Lower leg skin (tissue), 4 donors: ENCODE measurements around the gene VPS52. TPM values are rescaled to one million over a fixed set of nuclear protein-coding genes. Genes with fewer than 3 reads are reported as not detected.

Experiments
- DNase-seq, 2 donors: peaks; one replicate each; pipeline ENCODE4 v3.0.0-alpha.2; 2019; ENCODE audit warnings: low spot score in 2 of 2
- H3K4me3 ChIP-seq: fragments of 200-600 bp; sonication (generic); 2 replicates; pipeline ENCODE4 v1.5.1; 2017; ENCODE audit warnings: mild to moderate bottlenecking, low read depth; ENCODE audit not compliant: poor library complexity, severe bottlenecking
- POLR2A ChIP-seq, 2 donors: fragments of 450-650 bp; IDR thresholded peaks; one replicate each; pipeline ENCODE4 v1.6.1; 2016 to 2017; ENCODE audit warnings: antibody characterized with exemption in 2 of 2, mild to moderate bottlenecking in 1 of 2, moderate library complexity in 1 of 2
- WGBS, 2 donors: methylation state at CpG; one replicate each; pipeline ENCODE4 v1.1.5; 2018; 5-methylcytosine and 5-hydroxymethylcytosine counted together
- intact Hi-C: fragments of 100-400 bp; cut with DNase I; formaldehyde crosslinking; loops from one replicate; pipeline ENCODE4 v1.15.0; 2023; ENCODE audit warnings: low total_unique reads
- total RNA-seq, 4 donors: library from RNA; depleted of rRNA; stranded (reverse); fragments of >200 nt; gene quantifications; one replicate each; pipeline ENCODE4 v1.1.0, GENCODE V29; 2016
- TF ChIP-seq, protein P1 (sequence below), 3 donors: fragments of 450-650 bp; IDR thresholded peaks; one replicate each; pipeline ENCODE4 v1.5.1; 2016; ENCODE audit warnings: antibody characterized with exemption in 3 of 3, mild to moderate bottlenecking in 3 of 3, moderate library complexity in 2 of 3

Gene VPS52
- total RNA-seq, 4 donors from 2014 or later, result 33.3 to 51.0 (median 44.4) TPM

DNA sequence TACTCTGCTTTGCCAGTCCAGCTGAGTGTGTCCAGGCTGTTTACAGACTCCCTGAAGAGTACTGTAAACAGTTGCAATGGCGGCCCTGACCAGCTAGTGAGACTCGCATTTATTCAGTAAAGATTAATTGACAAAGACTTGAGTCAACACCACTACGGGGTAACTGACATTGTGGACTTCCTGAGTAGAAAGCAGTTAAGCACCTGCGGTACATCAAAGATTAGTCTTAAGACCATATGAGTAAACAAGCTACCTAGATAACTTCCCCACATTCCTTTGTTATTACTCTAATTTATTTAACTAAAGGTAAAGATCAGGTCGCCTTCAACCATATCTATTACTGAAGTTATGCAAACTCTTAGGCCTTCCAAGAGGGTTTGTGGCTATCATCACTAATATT, 12.6 kb downstream of the VPS52 start:
- WGBS, 2 donors, result 89 to 97% methylated on average over 5 of the region's 5 CpGs
- no peak overlapping the region for H3K4me3 ChIP-seq
- intact Hi-C loops, result no loop called here
- TF ChIP-seq POLR2A (IDR thresholded peaks at IDR 0.05), result no peak
- TF ChIP-seq, protein P1, sequence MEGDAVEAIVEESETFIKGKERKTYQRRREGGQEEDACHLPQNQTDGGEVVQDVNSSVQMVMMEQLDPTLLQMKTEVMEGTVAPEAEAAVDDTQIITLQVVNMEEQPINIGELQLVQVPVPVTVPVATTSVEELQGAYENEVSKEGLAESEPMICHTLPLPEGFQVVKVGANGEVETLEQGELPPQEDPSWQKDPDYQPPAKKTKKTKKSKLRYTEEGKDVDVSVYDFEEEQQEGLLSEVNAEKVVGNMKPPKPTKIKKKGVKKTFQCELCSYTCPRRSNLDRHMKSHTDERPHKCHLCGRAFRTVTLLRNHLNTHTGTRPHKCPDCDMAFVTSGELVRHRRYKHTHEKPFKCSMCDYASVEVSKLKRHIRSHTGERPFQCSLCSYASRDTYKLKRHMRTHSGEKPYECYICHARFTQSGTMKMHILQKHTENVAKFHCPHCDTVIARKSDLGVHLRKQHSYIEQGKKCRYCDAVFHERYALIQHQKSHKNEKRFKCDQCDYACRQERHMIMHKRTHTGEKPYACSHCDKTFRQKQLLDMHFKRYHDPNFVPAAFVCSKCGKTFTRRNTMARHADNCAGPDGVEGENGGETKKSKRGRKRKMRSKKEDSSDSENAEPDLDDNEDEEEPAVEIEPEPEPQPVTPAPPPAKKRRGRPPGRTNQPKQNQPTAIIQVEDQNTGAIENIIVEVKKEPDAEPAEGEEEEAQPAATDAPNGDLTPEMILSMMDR (IDR thresholded peaks at IDR 0.05), result no peak
- no peak for DNase-seq

DNA sequence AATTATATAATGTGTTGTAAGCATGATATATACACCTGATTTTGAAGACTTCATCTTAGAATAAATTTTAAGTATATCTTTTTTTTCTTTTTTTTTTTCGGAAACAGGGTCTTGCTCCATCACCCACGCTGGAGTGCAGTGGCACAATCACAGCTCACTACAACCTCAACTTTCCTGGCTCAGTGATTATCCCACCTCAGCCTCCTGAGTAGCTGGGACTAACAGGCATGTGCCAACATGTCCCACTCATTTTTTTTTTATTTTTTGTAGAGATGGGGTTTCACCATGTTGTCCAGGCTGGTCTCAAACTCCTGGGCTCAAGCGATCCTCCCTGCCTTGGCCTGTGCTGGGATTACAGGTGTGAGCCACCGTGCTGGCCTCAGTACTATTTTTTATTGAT, 17.1 kb downstream of the VPS52 start:
- 86 to 91% methylated on average over 4 of the region's 4 CpGs for WGBS, 2 donors
- H3K4me3 ChIP-seq, result no peak overlapping the region
- no peak for DNase-seq
- TF ChIP-seq, protein P1 (IDR thresholded peaks at IDR 0.05), result no peak
- no peak for TF ChIP-seq POLR2A (IDR thresholded peaks at IDR 0.05)
- intact Hi-C loops, result no loop called here

DNA sequence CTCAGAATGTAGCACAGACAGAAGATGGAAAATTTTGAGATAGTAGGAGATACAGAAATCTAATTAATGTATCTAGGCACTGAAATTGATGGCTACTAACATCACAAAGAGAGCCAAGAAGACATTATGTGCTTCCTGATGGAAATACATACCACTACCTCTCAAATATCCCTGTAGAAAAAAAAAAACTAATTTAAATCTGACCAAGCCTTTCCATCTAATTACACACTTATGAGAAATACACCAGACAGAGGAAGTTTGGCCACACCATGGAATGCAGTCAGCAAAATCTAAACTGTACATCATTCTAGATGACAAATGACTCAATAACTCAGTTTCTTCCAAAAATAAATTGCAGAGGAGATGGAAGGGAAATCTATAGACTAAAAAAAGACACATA, 18.9 kb downstream of the VPS52 start:
- TF ChIP-seq POLR2A (IDR thresholded peaks at IDR 0.05), result no peak
- TF ChIP-seq, protein P1 (IDR thresholded peaks at IDR 0.05), result no peak
- intact Hi-C loops, result no loop called here
- no peak for DNase-seq
- no peak overlapping the region for H3K4me3 ChIP-seq

DNA sequence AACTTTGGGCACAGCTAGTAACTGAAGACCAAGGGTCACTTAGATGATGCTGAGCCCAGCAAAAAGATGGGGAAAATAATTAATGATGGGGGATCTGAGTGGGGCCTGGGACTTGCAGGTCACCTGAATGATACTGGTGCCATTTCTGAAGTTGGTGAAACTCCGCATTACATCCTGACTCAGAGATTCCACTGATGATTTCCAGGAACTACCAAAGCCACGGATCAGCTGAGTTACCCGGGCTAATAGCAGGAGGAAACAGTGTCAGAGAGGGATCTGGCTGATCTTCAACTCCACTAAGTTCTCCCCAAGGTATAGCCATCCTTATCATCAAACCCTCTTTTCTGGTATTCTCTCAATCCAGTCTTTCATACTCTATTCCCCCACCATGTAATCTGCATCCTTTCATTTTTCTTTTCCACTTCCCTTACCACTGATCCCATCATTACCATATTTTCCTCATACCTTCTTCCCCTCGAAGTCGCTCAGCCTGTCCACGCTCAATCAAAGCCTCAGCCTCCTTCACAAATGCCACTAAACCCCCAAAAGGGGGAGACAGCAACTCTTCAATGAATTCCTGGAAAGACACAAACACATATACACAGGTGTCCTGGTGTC, 20.2 kb downstream of the VPS52 start:
- intact Hi-C loops, result no loop called here
- TF ChIP-seq, protein P1 (IDR thresholded peaks at IDR 0.05), result no peak
- TF ChIP-seq POLR2A (IDR thresholded peaks at IDR 0.05), result no peak
- no peak for DNase-seq
- WGBS, 2 donors, result 71 to 80% methylated on average over 6 of the region's 6 CpGs
- H3K4me3 ChIP-seq, result no peak overlapping the region

DNA sequence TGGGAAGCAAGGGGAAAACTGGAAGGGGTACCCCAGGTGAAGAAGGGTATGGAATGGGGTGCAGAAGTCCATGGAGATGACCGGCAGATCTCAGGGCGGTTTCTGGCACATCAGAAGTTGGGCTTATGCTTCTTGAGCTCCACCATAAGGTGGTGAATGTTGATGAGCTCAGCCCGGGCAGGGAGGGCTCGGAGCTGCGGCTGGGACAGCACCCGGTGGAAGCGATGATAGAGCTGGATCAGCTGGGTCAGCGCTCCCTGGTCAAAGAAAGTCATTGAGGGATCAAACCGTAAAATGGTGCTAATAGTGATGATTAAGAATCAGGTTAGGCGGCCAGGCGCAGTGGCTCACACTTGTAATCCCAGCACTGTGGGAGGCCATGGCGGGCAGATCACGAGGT, 20.9 kb downstream of the VPS52 start:
- 93 to 96% methylated on average over 13 of the region's 13 CpGs for WGBS, 2 donors
- TF ChIP-seq, protein P1 (IDR thresholded peaks at IDR 0.05), result no peak
- no peak for TF ChIP-seq POLR2A (IDR thresholded peaks at IDR 0.05)
- intact Hi-C loops, result no loop called here
- DNase-seq, result no peak
- H3K4me3 ChIP-seq, result no peak overlapping the region
